B cell (primary cell): ENCODE measurements around the gene ACTR2.

Experiments used
- EZH2 ChIP-seq: IDR thresholded peaks from 2 replicates; pipeline ENCODE4 v1.6.1; 2012; ENCODE audit warnings: borderline replicate concordance, low read depth, mild to moderate bottlenecking, moderate library complexity, low read length; ENCODE audit not compliant: insufficient read depth, poor library complexity, severe bottlenecking
- TF ChIP-seq, protein P1 (sequence below): fragments of 200-600 bp; IDR thresholded peaks from one replicate; pipeline ENCODE4 v1.8.0; 2022; ENCODE audit warnings: antibody characterized with exemption, mild to moderate bottlenecking

DNA sequence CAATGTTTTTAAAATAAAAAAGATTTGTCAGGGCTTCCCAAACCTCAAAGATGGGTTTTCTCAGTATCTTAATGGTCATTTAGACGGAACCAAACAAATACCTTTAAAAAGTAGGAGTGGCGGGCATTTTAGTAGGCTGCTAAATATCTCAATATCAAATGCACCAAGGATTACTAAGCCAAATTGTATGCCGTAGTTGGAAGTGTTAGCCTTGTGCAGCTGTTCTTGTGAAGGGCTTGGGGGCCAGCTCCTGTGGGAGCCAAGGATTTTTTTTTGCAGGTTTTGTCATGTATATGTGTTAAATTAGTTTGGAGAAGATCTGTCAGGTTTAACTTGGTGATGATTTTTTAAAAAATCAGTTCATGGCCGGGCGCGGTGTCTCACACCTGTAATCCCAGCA lies 52.1 kb downstream of the ACTR2 start:
- TF ChIP-seq, protein P1, sequence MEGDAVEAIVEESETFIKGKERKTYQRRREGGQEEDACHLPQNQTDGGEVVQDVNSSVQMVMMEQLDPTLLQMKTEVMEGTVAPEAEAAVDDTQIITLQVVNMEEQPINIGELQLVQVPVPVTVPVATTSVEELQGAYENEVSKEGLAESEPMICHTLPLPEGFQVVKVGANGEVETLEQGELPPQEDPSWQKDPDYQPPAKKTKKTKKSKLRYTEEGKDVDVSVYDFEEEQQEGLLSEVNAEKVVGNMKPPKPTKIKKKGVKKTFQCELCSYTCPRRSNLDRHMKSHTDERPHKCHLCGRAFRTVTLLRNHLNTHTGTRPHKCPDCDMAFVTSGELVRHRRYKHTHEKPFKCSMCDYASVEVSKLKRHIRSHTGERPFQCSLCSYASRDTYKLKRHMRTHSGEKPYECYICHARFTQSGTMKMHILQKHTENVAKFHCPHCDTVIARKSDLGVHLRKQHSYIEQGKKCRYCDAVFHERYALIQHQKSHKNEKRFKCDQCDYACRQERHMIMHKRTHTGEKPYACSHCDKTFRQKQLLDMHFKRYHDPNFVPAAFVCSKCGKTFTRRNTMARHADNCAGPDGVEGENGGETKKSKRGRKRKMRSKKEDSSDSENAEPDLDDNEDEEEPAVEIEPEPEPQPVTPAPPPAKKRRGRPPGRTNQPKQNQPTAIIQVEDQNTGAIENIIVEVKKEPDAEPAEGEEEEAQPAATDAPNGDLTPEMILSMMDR: no peak
- TF ChIP-seq EZH2: no peak
